Forelimb muscle (tissue), 1 donor: ENCODE measurements around the gene ASCC1. TPM values are rescaled to one million over a fixed set of nuclear protein-coding genes. Genes with fewer than 3 reads are reported as not detected.
"Not testable (repeated sequence)": the region's sequence is repeated elsewhere in the genome, so short reads cannot be mapped to it uniquely, and the experiment has no call there.

Source experiments
- DNase-seq: peaks from one replicate; pipeline ENCODE4 v3.0.0-alpha.2; 2013; ENCODE audit warnings: low read depth
- polyA plus RNA-seq: library from polyadenylated mRNA; unstranded; fragments of 120-200 nt; gene quantifications from one replicate; pipeline ENCODE4 v1.2.1, GENCODE V29; 2013; ENCODE audit not compliant: insufficient read length

The ASCC1 gene
- polyA plus RNA-seq, 1 donor: 25.5 TPM

- DNase-seq: no peak
Observed at GRCh38 chr10:72126872-72127232, 89.2 kb downstream of the ASCC1 start.

- DNase-seq: no peak
Observed at GRCh38 chr10:72126184-72126871, 89.7 kb downstream of the ASCC1 start.

- no peak for DNase-seq
Observed at GRCh38 chr10:72124989-72125388, 91.1 kb downstream of the ASCC1 start.

- DNase-seq: no peak
Observed at GRCh38 chr10:72124381-72124780, 91.7 kb downstream of the ASCC1 start.

- no peak for DNase-seq
Observed at GRCh38 chr10:72123616-72124015, 92.5 kb downstream of the ASCC1 start.

- no peak for DNase-seq
Observed at GRCh38 chr10:72122221-72122620, 93.9 kb downstream of the ASCC1 start.

GRCh38 chr10:72121389-72121788 is 94.7 kb downstream of the ASCC1 start:
- DNase-seq: no peak

GRCh38 chr10:72116372-72116771 is 99.7 kb downstream of the ASCC1 start:
- DNase-seq: no peak

- no peak for DNase-seq
Observed at GRCh38 chr10:72114706-72115450, 101.2 kb downstream of the ASCC1 start.

- no peak for DNase-seq
Observed at GRCh38 chr10:72110673-72111401, 105.2 kb downstream of the ASCC1 start.

- no peak for DNase-seq
Observed at GRCh38 chr10:72109636-72110157, 106.4 kb downstream of the ASCC1 start.

GRCh38 chr10:72108830-72109635 is 107.0 kb downstream of the ASCC1 start:
- DNase-seq: no peak

- DNase-seq: not testable (repeated sequence)
Observed at GRCh38 chr10:72108004-72108370, 108.1 kb downstream of the ASCC1 start.

- DNase-seq: no peak
Observed at GRCh38 chr10:72107325-72108003, 108.6 kb downstream of the ASCC1 start.

- no peak for DNase-seq
Observed at GRCh38 chr10:72106896-72107295, 109.2 kb downstream of the ASCC1 start.

GRCh38 chr10:72106154-72106849 is 109.8 kb downstream of the ASCC1 start:
- no peak for DNase-seq

GRCh38 chr10:72105710-72106109 is 110.4 kb downstream of the ASCC1 start:
- no peak for DNase-seq

GRCh38 chr10:72105098-72105475 is 111.0 kb downstream of the ASCC1 start:
- DNase-seq: no peak

GRCh38 chr10:72104472-72105097 is 111.5 kb downstream of the ASCC1 start:
- no peak for DNase-seq

- no peak for DNase-seq
Observed at GRCh38 chr10:72099600-72099921, 116.5 kb downstream of the ASCC1 start.
